Measurements from ENCODE around the gene TMOD4. TPM values are rescaled to one million over a fixed set of nuclear protein-coding genes. Genes with fewer than 3 reads are reported as not detected.

The TMOD4 gene
- total and polyA plus RNA-seq, 9 of the 15 experiments (the other 6 are each of a cell fraction or from before 2014, with no cell fraction given) = 0.18 to 1.8 (median 1.1) TPM; not detected in 1

GRCh38 chr1:151189637-151190445 lies 14.1 kb upstream of the TMOD4 start, which contains the start of gene VPS72 (continued):
- TF ChIP-seq SIX5 (IDR thresholded peaks at IDR 0.05; ENCODE audit: borderline replicate concordance in 1 of 2, insufficient read depth in 1 of 2, low read depth in 1 of 2, low read length in 2 of 2) (no peak), ERF (CRISPR knock-in tag; IDR thresholded peaks at IDR 0.05) (no peak), PYGO2 (tag; IDR thresholded peaks at IDR 0.05) (no peak), ZNF197 (CRISPR knock-in tag; IDR thresholded peaks at IDR 0.05; ENCODE audit: low read depth) (no peak), TCF7 (IDR thresholded peaks at IDR 0.05; ENCODE audit: borderline replicate concordance) (no peak), TARDBP (IDR thresholded peaks at IDR 0.05) (no peak), ZNF263 (CRISPR knock-in tag; IDR thresholded peaks at IDR 0.05; ENCODE audit: borderline replicate concordance) (no peak), RBM34 (IDR thresholded peaks at IDR 0.05; ENCODE audit: borderline replicate concordance, insufficient read depth, low read length) (no peak), POLR3A (IDR thresholded peaks at IDR 0.05; ENCODE audit: borderline replicate concordance, extremely low read depth, insufficient read depth, insufficient read length) (no peak), ZSCAN29 (IDR thresholded peaks at IDR 0.05) (no peak), CBFA2T3 (IDR thresholded peaks at IDR 0.05) (0 out of 2 replicates have a peak, but pooled peaks have one; percentile 3), XRCC4 (IDR thresholded peaks at IDR 0.05; ENCODE audit: extremely low read depth, insufficient read depth, insufficient read length) (no peak), ZNF395 (CRISPR knock-in tag; IDR thresholded peaks at IDR 0.05) (peak; percentile 69), ZNF583 (CRISPR knock-in tag; IDR thresholded peaks at IDR 0.05) (no peak), SAFB (IDR thresholded peaks at IDR 0.05; ENCODE audit: borderline replicate concordance, low read depth, low read length) (no peak), MEIS2 (IDR thresholded peaks at IDR 0.05; ENCODE audit: partially characterized antibody) (no peak), ZNF274 (IDR thresholded peaks at IDR 0.05; ENCODE audit: borderline replicate concordance, low read depth, low read length) (no peak), IRF9 (tag; IDR thresholded peaks at IDR 0.05) (no peak)
- TF ChIP-seq, protein P1, sequence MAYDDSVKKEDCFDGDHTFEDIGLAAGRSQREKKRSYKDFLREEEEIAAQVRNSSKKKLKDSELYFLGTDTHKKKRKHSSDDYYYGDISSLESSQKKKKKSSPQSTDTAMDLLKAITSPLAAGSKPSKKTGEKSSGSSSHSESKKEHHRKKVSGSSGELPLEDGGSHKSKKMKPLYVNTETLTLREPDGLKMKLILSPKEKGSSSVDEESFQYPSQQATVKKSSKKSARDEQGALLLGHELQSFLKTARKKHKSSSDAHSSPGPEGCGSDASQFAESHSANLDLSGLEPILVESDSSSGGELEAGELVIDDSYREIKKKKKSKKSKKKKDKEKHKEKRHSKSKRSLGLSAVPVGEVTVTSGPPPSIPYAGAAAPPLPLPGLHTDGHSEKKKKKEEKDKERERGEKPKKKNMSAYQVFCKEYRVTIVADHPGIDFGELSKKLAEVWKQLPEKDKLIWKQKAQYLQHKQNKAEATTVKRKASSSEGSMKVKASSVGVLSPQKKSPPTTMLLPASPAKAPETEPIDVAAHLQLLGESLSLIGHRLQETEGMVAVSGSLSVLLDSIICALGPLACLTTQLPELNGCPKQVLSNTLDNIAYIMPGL (CRISPR knock-in tag; IDR thresholded peaks at IDR 0.05) = 0 out of 2 replicates have a peak, but pooled peaks have one; percentile 79
- TF ChIP-seq, protein P2, sequence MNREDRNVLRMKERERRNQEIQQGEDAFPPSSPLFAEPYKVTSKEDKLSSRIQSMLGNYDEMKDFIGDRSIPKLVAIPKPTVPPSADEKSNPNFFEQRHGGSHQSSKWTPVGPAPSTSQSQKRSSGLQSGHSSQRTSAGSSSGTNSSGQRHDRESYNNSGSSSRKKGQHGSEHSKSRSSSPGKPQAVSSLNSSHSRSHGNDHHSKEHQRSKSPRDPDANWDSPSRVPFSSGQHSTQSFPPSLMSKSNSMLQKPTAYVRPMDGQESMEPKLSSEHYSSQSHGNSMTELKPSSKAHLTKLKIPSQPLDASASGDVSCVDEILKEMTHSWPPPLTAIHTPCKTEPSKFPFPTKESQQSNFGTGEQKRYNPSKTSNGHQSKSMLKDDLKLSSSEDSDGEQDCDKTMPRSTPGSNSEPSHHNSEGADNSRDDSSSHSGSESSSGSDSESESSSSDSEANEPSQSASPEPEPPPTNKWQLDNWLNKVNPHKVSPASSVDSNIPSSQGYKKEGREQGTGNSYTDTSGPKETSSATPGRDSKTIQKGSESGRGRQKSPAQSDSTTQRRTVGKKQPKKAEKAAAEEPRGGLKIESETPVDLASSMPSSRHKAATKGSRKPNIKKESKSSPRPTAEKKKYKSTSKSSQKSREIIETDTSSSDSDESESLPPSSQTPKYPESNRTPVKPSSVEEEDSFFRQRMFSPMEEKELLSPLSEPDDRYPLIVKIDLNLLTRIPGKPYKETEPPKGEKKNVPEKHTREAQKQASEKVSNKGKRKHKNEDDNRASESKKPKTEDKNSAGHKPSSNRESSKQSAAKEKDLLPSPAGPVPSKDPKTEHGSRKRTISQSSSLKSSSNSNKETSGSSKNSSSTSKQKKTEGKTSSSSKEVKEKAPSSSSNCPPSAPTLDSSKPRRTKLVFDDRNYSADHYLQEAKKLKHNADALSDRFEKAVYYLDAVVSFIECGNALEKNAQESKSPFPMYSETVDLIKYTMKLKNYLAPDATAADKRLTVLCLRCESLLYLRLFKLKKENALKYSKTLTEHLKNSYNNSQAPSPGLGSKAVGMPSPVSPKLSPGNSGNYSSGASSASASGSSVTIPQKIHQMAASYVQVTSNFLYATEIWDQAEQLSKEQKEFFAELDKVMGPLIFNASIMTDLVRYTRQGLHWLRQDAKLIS (CRISPR knock-in tag; IDR thresholded peaks at IDR 0.05) = 0 out of 2 replicates have a peak, but pooled peaks have one; percentile 70
